ENCODE data around the gene HMGB4. TPM values are rescaled to one million over a fixed set of nuclear protein-coding genes. Genes with fewer than 3 reads are reported as not detected.

The HMGB4 gene
- total RNA-seq, 1 donor from 2014 or later: not detected

DNA sequence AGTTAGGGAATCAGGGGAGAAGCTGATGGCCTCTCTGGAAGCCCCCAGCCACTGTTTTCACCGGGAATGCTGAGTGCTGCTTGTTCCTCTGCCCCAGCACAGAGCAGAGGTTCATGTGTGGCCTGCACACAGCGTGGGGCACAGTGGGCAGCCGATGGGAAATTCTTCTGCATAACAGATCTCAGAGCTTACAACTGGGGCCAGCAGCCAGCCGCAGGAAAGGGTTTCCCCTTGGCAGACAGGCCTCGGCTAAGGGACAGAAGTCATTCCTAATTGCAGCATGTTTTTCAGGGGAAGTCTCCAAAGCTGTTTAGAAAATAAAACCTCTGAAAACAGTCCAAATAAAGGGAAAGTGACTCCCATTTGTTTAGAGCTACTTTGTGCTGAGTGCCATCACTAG, 22.6 kb downstream of the HMGB4 start:
- no peak for DNase-seq (ENCODE audit: low spot score)
- intact Hi-C loops (cut with DNase I): no loop called here

DNA sequence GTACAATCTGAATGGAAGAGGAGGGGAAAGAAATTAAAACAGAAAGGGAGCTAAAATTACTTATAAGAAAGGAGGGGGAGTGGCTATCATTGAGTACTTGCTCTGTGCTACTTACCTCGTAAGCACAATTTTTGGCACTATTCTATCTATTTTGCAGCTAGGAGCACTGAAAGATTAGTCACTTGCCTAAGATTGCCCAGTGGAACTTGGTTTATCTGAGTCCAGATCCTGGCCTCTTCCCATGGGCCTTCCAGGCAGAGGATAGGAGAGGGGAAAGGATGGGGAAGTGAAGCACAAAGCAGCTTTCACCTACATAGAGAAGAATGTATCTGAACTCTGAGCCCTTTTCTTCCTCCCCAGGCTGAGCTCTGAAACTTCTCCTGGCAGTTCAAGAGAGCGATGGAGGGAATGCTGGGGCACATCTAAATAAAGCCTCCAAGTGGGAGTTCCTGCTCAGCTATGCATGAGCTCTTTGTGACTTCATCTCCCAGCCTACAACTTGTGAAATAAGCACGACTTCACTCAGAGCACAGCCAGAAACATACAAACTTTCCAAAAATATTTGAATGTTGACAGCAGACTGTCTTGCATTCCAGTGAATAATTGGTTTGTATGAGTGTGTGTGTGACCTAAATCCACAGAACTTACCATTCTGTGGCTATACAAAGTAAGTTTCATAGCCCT, 29.4 kb downstream of the HMGB4 start:
- intact Hi-C loops (cut with DNase I): loop anchor here (10.0 kb wide), 1 partner anchor 128 kb away; no protein-coding TSS in a partner anchor
- no peak for DNase-seq (ENCODE audit: low spot score)

DNA sequence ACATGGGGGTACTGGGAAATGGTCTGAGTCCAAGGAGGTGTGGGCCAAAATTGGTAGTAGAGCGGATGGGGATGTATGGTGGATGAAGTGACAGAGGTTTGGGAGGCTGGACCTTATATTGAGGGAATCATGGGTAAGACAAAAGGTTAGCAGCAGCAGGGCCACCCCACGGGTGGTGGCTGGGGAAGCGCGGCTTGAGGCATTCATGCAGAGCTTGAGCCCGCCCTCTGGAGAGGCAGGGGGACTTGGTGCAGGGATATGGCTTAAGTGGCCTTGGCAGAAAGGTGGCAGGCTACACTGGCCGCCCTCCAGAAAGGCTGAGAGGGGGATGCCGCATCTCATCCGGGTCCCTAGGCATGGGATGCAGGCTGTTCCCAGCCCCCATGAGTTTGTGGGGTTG, 31.5 kb downstream of the HMGB4 start:
- DNase-seq (ENCODE audit: low spot score): no peak
- intact Hi-C loops (cut with DNase I): loop anchor here (10.0 kb wide), 1 partner anchor 131 kb away; no protein-coding TSS in a partner anchor

GRCh38 chr1:33895976-33896375, 32.1 kb downstream of the HMGB4 start:
- intact Hi-C loops (cut with DNase I): loop anchor here (10.0 kb wide), 1 partner anchor 131 kb away; no protein-coding TSS in a partner anchor
- DNase-seq (ENCODE audit: low spot score): no peak

DNA sequence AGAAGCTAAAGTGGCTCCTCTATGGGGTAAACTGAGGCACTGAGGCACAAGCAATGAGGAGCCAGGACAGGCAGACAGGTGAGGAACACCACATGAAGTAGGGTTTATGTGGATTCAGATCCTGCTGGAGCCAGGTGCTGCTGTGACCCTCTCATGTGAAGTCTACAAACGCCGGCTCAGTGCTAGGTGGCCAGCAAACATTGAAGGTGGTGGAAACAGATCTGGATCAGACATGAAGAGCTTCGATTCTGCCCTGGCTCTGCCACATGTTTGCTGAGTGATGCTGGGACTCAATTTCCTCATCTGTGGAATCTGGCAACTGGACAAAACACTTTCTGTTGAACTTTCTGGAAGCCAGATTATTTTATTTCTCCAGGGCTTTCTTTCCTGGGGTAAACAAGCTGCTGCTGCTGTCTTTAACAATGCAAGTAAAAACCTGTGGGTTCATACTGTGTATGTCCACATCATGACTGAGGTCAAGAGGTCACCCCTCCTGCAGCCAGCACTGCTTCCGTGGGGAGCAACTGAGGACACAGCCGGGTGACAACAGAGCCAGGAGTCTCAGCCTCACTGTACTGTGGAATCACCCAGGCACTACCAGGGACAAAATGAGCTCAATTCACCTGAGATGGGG, 33.3 kb downstream of the HMGB4 start:
- intact Hi-C loops (cut with DNase I): loop anchor here (10.0 kb wide), 1 partner anchor 132 kb away; no protein-coding TSS in a partner anchor
- no peak for DNase-seq (ENCODE audit: low spot score)

- intact Hi-C loops (cut with DNase I): loop anchor here (10.0 kb wide), 1 partner anchor 134 kb away; no protein-coding TSS in a partner anchor
- no peak for DNase-seq (ENCODE audit: low spot score)
Observed at GRCh38 chr1:33898406-33898805, 34.5 kb downstream of the HMGB4 start.

DNA sequence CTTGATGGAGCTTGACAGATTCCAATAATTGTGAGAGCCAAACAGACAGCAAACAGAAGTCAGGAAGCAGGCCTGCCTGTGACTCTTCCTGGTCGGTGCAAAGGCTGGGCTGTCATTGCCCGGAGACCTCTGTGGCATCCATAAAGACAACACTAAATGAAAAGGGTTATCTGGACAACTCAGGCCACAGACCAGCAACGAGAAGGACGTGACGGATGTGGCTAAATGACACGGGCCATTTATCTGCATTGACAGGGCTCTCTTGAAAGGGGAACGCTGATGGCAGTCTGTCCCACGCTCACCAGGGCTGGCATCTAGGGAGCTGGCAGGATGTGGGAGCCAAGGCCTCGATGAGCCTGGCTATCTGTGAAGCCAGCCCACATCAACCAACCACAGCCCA, 35.0 kb downstream of the HMGB4 start:
- no peak for DNase-seq (ENCODE audit: low spot score)
- intact Hi-C loops (cut with DNase I): loop anchor here (10.0 kb wide), 1 partner anchor 134 kb away; no protein-coding TSS in a partner anchor

DNA sequence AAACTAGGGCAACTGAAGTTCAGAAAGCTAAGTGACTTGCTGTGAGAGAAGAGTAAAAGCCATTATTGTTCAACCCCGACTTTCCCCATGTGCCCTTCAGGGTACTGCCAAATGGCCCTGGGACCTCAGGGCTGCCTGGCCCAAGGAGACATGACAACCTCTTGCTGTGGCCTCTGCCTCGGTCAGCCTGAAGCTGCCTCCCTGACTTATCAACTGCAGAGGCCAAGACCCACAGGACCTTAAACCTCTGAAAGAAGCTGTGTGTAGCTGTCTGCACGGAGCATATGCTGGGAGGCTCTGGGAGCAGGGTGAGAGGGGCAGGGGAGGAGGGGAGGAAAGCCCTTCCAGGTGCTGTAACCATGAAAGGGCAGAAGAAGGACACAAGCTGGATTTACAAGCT, 35.9 kb downstream of the HMGB4 start:
- DNase-seq (ENCODE audit: low spot score): no peak
- intact Hi-C loops (cut with DNase I): loop anchor here (10.0 kb wide), 1 partner anchor 135 kb away; no protein-coding TSS in a partner anchor

DNA sequence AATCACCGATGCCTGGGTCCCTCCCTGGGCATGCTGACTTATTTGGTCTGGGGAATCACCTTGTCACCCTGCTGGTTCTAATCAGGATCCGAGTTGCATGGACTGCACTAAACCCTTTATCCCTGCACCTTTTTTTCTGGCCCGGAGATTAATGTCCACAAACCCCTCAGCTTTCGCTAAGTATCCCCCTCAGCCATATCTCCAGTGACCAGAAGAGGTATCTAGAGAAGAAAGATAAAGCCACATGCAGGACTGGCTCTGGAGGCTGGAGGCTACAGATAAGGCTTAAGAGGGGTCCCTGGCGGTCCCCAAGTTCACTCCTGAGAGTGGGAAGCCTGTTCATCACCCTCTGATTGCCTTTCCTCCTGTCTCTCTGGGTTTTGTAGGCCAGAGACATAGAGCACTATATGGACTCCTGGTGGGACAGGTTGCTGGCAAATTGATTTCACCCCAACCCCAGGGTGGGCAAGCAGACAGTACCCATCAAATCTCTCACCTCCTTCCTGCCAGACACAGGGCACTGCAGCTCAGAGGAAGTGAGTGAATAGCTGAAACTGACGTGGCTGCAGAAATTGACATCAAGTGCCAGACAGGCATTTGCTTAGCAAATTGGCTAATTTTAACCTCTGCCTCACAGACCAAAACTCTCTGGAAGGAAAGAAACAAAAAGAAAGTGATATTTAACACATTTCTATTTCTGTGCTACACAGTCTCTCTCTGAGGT, 38.8 kb downstream of the HMGB4 start:
- intact Hi-C loops (cut with DNase I): loop anchor here (2.0 kb wide), 1 partner anchor 70 kb away; no protein-coding TSS in a partner anchor
- no peak for DNase-seq (ENCODE audit: low spot score)

DNA sequence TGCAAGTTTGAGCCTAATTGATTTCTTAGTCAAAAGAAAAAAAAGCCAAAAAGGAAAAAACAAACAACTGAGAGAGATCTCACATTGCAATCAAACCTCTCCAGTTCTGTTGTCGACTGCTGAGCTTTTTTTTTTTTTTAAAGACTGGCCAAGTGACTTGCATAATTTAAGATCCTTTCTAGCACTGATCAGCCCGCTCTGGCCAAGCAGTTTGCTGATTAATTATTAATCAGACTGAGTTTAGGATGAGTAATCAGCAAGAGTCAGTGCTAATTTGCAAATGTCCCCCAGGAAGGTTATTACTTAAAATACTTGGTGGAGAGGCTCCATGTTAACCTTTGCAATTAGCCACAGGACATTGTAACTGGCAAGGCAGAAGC, 39.3 kb downstream of the HMGB4 start:
- DNase-seq (ENCODE audit: low spot score): no peak
- intact Hi-C loops (cut with DNase I): loop anchor here (2.0 kb wide), 1 partner anchor 70 kb away; no protein-coding TSS in a partner anchor

GRCh38 chr1:33905241-33905640, 41.4 kb downstream of the HMGB4 start:
- no peak for DNase-seq (ENCODE audit: low spot score)
- intact Hi-C loops (cut with DNase I): no loop called here

DNA sequence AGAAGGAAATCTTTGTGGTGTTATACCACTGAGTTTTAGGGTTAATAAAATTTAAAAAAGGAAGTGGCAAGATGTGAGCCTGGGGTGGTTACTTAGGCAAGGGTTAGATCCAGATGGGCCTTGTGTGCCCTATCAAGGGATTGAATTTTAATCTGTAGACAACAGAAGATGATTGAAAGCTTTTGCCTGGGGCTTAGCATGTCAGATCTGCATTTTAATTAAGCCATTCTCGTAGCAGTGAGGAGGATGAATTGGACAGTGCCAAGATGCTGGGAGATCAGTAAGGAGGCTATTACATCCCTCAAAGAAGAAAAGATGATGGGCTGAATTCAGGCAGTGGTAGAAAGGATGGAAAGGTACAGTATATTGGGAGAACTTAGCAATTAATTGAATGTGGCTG, 42.3 kb downstream of the HMGB4 start:
- intact Hi-C loops (cut with DNase I): no loop called here
- no peak for DNase-seq (ENCODE audit: low spot score)

DNA sequence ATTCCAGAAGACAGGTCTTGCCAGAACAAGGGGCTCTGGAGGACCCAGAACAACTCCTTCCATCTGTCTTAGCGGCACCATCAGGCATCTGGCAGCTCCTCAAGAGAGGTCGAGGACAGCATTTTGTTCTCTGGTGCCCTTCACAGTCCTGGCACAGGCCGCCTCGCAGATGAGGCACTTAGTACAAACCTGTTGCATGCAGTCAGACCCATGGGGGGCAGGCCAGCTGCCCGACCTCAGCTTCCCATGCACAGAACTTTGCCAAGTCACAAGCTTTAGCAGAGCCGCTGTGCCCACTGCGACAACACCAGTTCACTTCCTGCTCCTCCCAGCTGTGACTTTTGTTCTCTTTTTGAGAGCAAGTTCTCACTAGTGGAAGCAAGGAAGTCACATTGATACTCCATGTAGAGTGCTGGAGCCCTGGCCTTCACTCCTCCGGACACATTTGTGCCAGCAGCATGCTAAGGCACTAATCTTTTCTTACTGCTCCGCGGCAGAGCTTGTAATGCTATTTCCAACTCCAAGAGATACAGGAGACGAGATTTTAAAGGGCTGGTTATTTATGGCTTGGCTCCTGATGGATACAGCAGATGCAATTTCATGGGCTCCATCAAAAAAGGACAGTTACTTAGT, 44.6 kb downstream of the HMGB4 start:
- no peak for DNase-seq (ENCODE audit: low spot score)
- intact Hi-C loops (cut with DNase I): no loop called here
